Lower leg skin (tissue), 4 donors: ENCODE measurements around the gene ITGA7. TPM values are rescaled to one million over a fixed set of nuclear protein-coding genes. Genes with fewer than 3 reads are reported as not detected.

Experiments used
- DNase-seq, 2 donors: peaks; one replicate each; pipeline ENCODE4 v3.0.0-alpha.2; 2019; ENCODE audit warnings: low spot score in 2 of 2
- H3K4me3 ChIP-seq: fragments of 200-600 bp; sonication (generic); 2 replicates; pipeline ENCODE4 v1.5.1; 2017; ENCODE audit warnings: mild to moderate bottlenecking, low read depth; ENCODE audit not compliant: poor library complexity, severe bottlenecking
- CTCF ChIP-seq, 3 donors: fragments of 450-650 bp; IDR thresholded peaks; one replicate each; pipeline ENCODE4 v1.5.1; 2016; ENCODE audit warnings: antibody characterized with exemption in 3 of 3, mild to moderate bottlenecking in 3 of 3, moderate library complexity in 2 of 3
- POLR2A ChIP-seq, 2 donors: fragments of 450-650 bp; IDR thresholded peaks; one replicate each; pipeline ENCODE4 v1.6.1; 2016 to 2017; ENCODE audit warnings: antibody characterized with exemption in 2 of 2, mild to moderate bottlenecking in 1 of 2, moderate library complexity in 1 of 2
- WGBS, 2 donors: methylation state at CpG; one replicate each; pipeline ENCODE4 v1.1.5; 2018; 5-methylcytosine and 5-hydroxymethylcytosine counted together
- intact Hi-C: fragments of 100-400 bp; cut with DNase I; formaldehyde crosslinking; loops from one replicate; pipeline ENCODE4 v1.15.0; 2023; ENCODE audit warnings: low total_unique reads
- total RNA-seq, 4 donors: library from RNA; depleted of rRNA; stranded (reverse); fragments of >200 nt; gene quantifications; one replicate each; pipeline ENCODE4 v1.1.0, GENCODE V29; 2016

ITGA7 gene
- total RNA-seq, 4 donors from 2014 or later: 11.0 to 20.9 (median 12.8) TPM

- WGBS, 2 donors: 37 to 43% methylated on average over 6 of the region's 6 CpGs
- TF ChIP-seq CTCF (IDR thresholded peaks at IDR 0.05) (peak in 1 of 3 donors; percentile 31), POLR2A (IDR thresholded peaks at IDR 0.05) (no peak)
- H3K4me3 ChIP-seq: no peak overlapping the region
- intact Hi-C loops: loop anchor here (5.0 kb wide), 1 partner anchor 205 kb away; no protein-coding TSS in a partner anchor
- DNase-seq: peak in 1 of 2 donors; percentile 93
Observed at GRCh38 chr12:55736780-55737580, 29.3 kb upstream of the ITGA7 start.

GRCh38 chr12:55736076-55736475, 28.4 kb upstream of the ITGA7 start:
- TF ChIP-seq CTCF (IDR thresholded peaks at IDR 0.05): no peak
- peak in 1 of 2 donors; percentile 76 for DNase-seq
- H3K4me3 ChIP-seq: no peak overlapping the region
- WGBS, 2 donors: 55 to 64% methylated on average over 3 of the region's 3 CpGs
- intact Hi-C loops: loop anchor here (5.0 kb wide), 1 partner anchor 206 kb away; no protein-coding TSS in a partner anchor

GRCh38 chr12:55734595-55734994, 26.9 kb upstream of the ITGA7 start:
- no peak for DNase-seq
- intact Hi-C loops: no loop called here
- WGBS, 2 donors: 80 to 100% methylated on average over 3 of the region's 3 CpGs
- TF ChIP-seq CTCF (IDR thresholded peaks at IDR 0.05) (no peak), POLR2A (IDR thresholded peaks at IDR 0.05) (no peak)
- H3K4me3 ChIP-seq: no peak overlapping the region

GRCh38 chr12:55733858-55734257, 26.2 kb upstream of the ITGA7 start:
- no peak overlapping the region for H3K4me3 ChIP-seq
- WGBS, 2 donors: 87 to 92% methylated on average over 2 of the region's 2 CpGs
- TF ChIP-seq POLR2A (IDR thresholded peaks at IDR 0.05) (no peak), CTCF (IDR thresholded peaks at IDR 0.05) (no peak)
- intact Hi-C loops: no loop called here
- no peak for DNase-seq

- WGBS, 2 donors: 91 to 94% methylated on average over 14 of the region's 14 CpGs
- DNase-seq: peak in 1 of 2 donors; percentile 76
- TF ChIP-seq POLR2A (IDR thresholded peaks at IDR 0.05): no peak
- TF ChIP-seq CTCF (IDR thresholded peaks at IDR 0.05): no peak
- H3K4me3 ChIP-seq: no peak overlapping the region
- intact Hi-C loops: no loop called here
Observed at GRCh38 chr12:55733021-55733555, 25.4 kb upstream of the ITGA7 start.
